ENCODE measurements around the gene MAP6. TPM values are rescaled to one million over a fixed set of nuclear protein-coding genes. Genes with fewer than 3 reads are reported as not detected.

MAP6 gene
- total RNA-seq, 3 donors from 2014 or later (not counting 1 experiment from before 2014, with no cell fraction given) = not detected

DNA sequence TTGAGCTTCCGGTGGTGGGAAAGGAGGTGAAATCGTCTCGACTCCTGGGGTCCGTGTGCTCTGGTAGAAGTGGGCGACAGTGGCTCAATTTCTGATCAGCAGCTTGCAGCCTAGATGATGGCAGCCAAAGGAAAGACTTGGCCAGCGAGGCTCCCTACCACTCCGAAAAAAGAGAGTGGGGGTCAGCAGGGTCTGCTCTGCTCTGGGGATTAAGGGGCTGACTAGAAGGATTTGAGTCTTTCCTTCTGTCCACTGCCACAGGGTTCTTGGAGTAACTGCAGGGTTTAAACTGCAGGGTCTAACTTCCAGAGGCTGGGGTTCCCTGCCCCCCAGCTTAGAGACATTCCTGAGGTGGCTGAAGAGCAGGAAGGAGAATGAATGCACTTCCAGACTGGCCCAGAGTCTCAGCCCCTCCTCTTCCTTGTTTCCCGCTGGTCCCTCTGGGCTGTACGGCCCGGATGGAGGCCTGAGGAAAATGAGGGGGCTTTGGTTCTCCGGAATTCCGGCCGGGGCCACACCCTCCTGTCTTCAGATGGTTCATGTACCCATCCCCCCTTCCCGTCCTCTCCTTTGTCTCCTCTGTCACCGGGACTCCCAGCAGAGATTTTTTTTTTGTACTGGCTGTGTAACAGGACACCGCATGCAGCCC is 105.9 kb downstream of the MAP6 start:
- Mint-ChIP-seq H3K4me3 (peak overlapping the region; percentile 97), H3K4me1 (peaks cover 26 to 45% of the 10 kb centered on the region in 2 donors), H3K36me3 (no peaks in the 10 kb centered on the region), H3K27me3 (ENCODE audit: low read depth in 2 of 2) (no peaks in the 10 kb centered on the region), H3K27ac (peak overlapping the region; percentile 84 to 96), H3K9me3 (no peaks in the 10 kb centered on the region)
- DNase-seq = no peak
- WGBS (ENCODE audit: insufficient coverage) = 34% methylated on average over 16 of the region's 16 CpGs
- no peaks in the 10 kb centered on the region for H3K36me3 ChIP-seq (ENCODE audit: control insufficient read depth, insufficient read depth, low read length)
- peak overlapping the region; percentile 83 for H3K27ac ChIP-seq (ENCODE audit: low read length)
- TF ChIP-seq, protein P1, sequence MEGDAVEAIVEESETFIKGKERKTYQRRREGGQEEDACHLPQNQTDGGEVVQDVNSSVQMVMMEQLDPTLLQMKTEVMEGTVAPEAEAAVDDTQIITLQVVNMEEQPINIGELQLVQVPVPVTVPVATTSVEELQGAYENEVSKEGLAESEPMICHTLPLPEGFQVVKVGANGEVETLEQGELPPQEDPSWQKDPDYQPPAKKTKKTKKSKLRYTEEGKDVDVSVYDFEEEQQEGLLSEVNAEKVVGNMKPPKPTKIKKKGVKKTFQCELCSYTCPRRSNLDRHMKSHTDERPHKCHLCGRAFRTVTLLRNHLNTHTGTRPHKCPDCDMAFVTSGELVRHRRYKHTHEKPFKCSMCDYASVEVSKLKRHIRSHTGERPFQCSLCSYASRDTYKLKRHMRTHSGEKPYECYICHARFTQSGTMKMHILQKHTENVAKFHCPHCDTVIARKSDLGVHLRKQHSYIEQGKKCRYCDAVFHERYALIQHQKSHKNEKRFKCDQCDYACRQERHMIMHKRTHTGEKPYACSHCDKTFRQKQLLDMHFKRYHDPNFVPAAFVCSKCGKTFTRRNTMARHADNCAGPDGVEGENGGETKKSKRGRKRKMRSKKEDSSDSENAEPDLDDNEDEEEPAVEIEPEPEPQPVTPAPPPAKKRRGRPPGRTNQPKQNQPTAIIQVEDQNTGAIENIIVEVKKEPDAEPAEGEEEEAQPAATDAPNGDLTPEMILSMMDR (IDR thresholded peaks at IDR 0.05) = no peak
- no peaks in the 10 kb centered on the region for H3K27me3 ChIP-seq (ENCODE audit: control insufficient read depth, insufficient read depth, low read length)
- H3K4me1 ChIP-seq (ENCODE audit: control insufficient read depth, insufficient read depth, low read length) = peaks cover 43% of the 10 kb centered on the region
- no peak for ATAC-seq
- no peaks in the 10 kb centered on the region for H3K9me3 ChIP-seq (ENCODE audit: control insufficient read depth, insufficient read depth, low read length)
- intact Hi-C loops (cut with micrococcal nuclease) = no loop called here
- peak overlapping the region; percentile 99 for H3K4me3 ChIP-seq (ENCODE audit: low read length)

DNA sequence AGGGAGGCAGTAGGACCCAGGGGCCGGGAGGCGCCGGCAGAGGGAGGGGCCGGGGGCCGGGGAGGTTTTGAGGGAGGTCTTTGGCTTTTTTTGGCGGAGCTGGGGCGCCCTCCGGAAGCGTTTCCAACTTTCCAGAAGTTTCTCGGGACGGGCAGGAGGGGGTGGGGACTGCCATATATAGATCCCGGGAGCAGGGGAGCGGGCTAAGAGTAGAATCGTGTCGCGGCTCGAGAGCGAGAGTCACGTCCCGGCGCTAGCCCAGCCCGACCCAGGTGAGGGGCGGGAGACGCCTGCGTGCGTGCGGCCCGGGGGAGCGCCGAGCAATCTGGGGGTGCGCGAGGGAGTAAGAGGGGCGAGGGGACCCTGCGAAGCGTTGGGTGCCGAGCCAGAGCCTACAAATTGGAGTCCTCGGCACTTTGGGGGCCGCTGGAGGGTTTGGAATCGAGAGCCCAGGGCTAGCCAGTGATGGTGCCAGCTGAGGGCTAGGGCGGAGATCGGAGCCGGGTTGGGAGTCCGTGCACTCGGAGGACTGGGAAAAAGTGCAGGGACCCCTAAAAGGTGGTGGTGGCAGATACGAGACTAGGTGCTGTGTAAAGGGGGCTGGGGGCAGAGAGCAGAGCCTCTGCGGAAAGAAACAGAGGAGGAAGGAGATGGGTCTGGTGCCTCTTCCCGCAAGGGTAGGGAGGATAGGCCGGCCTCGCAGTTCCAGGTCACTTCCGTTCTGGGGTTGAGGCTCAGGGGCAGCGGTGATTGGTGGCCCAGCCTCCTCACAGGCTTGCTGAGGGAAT is 106.6 kb downstream of the MAP6 start, which contains the start of gene SERPINH1:
SERPINH1 (plus strand) TSS at position 206 of the 788 bp plus-strand sequence. CDS start 4,097 bp downstream, outside the sequence.
- H3K4me1 Mint-ChIP-seq = peaks cover 26 to 45% of the 10 kb centered on the region in 2 donors
- H3K27me3 Mint-ChIP-seq (ENCODE audit: low read depth in 2 of 2) = no peaks in the 10 kb centered on the region
- peak within 1 kb of the TSS; percentile 97 for H3K4me3 Mint-ChIP-seq
- TF ChIP-seq, protein P1 (IDR thresholded peaks at IDR 0.05) = no peak
- H3K9me3 ChIP-seq (ENCODE audit: control insufficient read depth, insufficient read depth, low read length) = no peaks in the 10 kb centered on the region
- H3K36me3 ChIP-seq (ENCODE audit: control insufficient read depth, insufficient read depth, low read length) = no peaks in the 10 kb centered on the region
- H3K4me3 ChIP-seq (ENCODE audit: low read length) = peak within 1 kb of the TSS; percentile 99
- H3K4me1 ChIP-seq (ENCODE audit: control insufficient read depth, insufficient read depth, low read length) = peaks cover 43% of the 10 kb centered on the region
- peak within 1 kb of the TSS; percentile 83 for H3K27ac ChIP-seq (ENCODE audit: low read length)
- under 1% methylated on average over 51 of the region's 51 CpGs for WGBS (ENCODE audit: insufficient coverage)
- no peaks in the 10 kb centered on the region for H3K9me3 Mint-ChIP-seq
- ATAC-seq (peak; percentile 69 to 78 (median 76)), DNase-seq (peak; percentile 42 to 73)
- peak within 1 kb of the TSS; percentile 84 to 96 for H3K27ac Mint-ChIP-seq
- intact Hi-C loops (cut with micrococcal nuclease) = no loop called here
- H3K27me3 ChIP-seq (ENCODE audit: control insufficient read depth, insufficient read depth, low read length) = no peaks in the 10 kb centered on the region
- no peaks in the 10 kb centered on the region for H3K36me3 Mint-ChIP-seq

DNA sequence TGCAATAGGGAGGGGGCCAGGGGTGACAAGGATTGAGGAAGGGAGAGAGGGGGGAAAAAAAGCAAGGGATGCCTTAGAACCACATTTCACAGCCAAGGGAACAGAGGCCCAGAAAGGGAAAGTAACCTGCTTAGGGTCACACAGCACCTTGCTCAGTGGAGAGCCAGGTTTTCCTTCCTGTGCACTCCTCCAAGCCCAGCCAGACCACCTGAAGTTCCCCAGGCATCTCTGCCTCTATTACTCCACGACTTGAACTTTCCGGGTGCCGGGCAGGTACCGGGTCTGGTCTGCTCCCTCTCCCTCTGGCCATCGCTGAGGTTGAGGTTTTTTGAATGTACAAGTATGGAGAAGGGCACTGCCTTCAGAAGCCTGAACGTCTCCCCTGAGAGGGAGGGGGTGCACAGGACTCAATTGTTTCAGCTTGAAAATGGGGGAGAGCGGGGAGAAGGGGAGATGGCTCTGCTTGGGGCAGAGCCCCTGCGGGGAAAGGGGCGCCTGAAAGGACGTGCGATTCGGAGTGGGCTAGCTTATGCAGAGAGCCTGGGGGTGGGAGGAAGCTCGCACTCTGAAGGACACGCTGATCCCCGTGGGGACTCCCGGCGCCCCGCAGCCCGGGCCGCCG is 107.3 kb downstream of the MAP6 start:
- peak overlapping the region; percentile 83 for H3K27ac ChIP-seq (ENCODE audit: low read length)
- no peaks in the 10 kb centered on the region for H3K27me3 ChIP-seq (ENCODE audit: control insufficient read depth, insufficient read depth, low read length)
- peak overlapping the region; percentile 97 for H3K4me3 Mint-ChIP-seq
- 18% methylated on average over 20 of the region's 21 CpGs for WGBS (ENCODE audit: insufficient coverage)
- ATAC-seq (no peak), DNase-seq (no peak)
- H3K4me1 Mint-ChIP-seq = peaks cover 26 to 45% of the 10 kb centered on the region in 2 donors
- intact Hi-C loops (cut with micrococcal nuclease) = no loop called here
- no peaks in the 10 kb centered on the region for H3K36me3 ChIP-seq (ENCODE audit: control insufficient read depth, insufficient read depth, low read length)
- no peaks in the 10 kb centered on the region for H3K9me3 ChIP-seq (ENCODE audit: control insufficient read depth, insufficient read depth, low read length)
- H3K27me3 Mint-ChIP-seq (ENCODE audit: low read depth in 2 of 2) = peaks cover 0 to under 1% of the 10 kb centered on the region in 2 donors
- H3K9me3 Mint-ChIP-seq = no peaks in the 10 kb centered on the region
- TF ChIP-seq, protein P1 (IDR thresholded peaks at IDR 0.05) = no peak
- H3K27ac Mint-ChIP-seq = peak overlapping the region; percentile 84 to 96
- H3K36me3 Mint-ChIP-seq = no peaks in the 10 kb centered on the region
- H3K4me1 ChIP-seq (ENCODE audit: control insufficient read depth, insufficient read depth, low read length) = peaks cover 40% of the 10 kb centered on the region
- H3K4me3 ChIP-seq (ENCODE audit: low read length) = peak overlapping the region; percentile 99

All from natural killer cell (primary cell).